ENCODE data around the gene MYEOV. TPM values are rescaled to one million over a fixed set of nuclear protein-coding genes. Genes with fewer than 3 reads are reported as not detected.

Gene MYEOV
- total and polyA plus RNA-seq, 2 donors (not counting 1 experiment from before 2014, with no cell fraction given) = 0.72 TPM; not detected in 1

DNA sequence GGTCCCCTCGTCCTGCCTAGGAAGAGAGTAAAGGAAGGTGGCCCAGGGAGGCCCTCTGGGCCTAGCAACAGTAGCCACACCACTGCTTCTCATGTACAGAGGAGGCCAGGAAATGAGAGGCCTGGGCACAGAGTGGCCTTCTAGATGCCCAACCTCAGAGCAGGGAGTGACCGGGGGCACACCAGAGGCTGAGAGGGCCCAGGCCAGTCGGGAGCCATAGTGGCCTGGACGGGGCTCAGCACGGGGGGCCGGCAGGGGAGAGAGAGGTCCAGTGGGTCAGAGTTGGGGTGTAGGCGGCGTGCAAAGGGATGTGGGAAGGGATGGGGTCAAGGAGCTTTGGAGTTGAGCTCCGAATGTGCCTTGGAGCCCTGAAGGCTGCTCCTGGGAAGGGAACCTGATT, 25.0 kb upstream of the MYEOV start:
- Mint-ChIP-seq H3K4me1 (no peaks in the 10 kb centered on the region), H3K9me3 (ENCODE audit: insufficient read depth) (no peaks in the 10 kb centered on the region), H3K27me3 (peaks cover 6% of the 10 kb centered on the region), H3K27ac (no peak overlapping the region), H3K4me3 (no peak overlapping the region)
- Histone ChIP-seq H3K9ac (ENCODE audit: low read length) (no peak overlapping the region), H2AFZ (ENCODE audit: insufficient read depth, low read depth, low read length, poor library complexity, severe bottlenecking) (no peak overlapping the region), H3K4me1 (ENCODE audit: control insufficient read depth in 2 of 2, insufficient read depth in 2 of 2, low read length in 2 of 2) (no peaks in the 10 kb centered on the region), H3K4me2 (replicated peaks; ENCODE audit: low read depth, low read length, poor library complexity, severe bottlenecking) (no peak overlapping the region), H3K36me3 (replicated peaks in 1 of 2; ENCODE audit: control extremely low read depth in 1 of 2, control insufficient read depth in 1 of 2, extremely low read depth in 1 of 2, insufficient read depth in 2 of 2, low read length in 1 of 2) (no peaks in the 10 kb centered on the region), H3K27ac (ENCODE audit: low read length in 2 of 2) (no peak overlapping the region), H3K4me3 (ENCODE audit: control extremely low read depth in 1 of 5, extremely low read depth in 1 of 5, insufficient read depth in 1 of 5, low read depth in 2 of 5, low read length in 4 of 5) (no peak overlapping the region), H3K27me3 (replicated peaks in 1 of 4; ENCODE audit: control extremely low read depth in 1 of 4, control insufficient read depth in 3 of 4, insufficient read depth in 4 of 4, low read length in 3 of 4) (peaks cover 0 to 2% (median 0%) of the 10 kb centered on the region in 4 experiments), H3K79me2 (ENCODE audit: control insufficient read depth, insufficient read depth, low read length) (no peaks in the 10 kb centered on the region), H4K20me1 (ENCODE audit: control insufficient read depth, insufficient read depth, low read length, poor library complexity, severe bottlenecking) (no peaks in the 10 kb centered on the region), H3K9me3 (ENCODE audit: control extremely low read depth in 1 of 3, control insufficient read depth in 2 of 3, insufficient read depth in 1 of 3, low read length in 2 of 3) (no peaks in the 10 kb centered on the region)
- no peak for TF ChIP-seq EZH2 (IDR thresholded peaks at IDR 0.05; ENCODE audit: borderline replicate concordance, insufficient read depth, low read depth, low read length, poor library complexity, severe bottlenecking)
- DNase-seq (no peak), ATAC-seq (ENCODE audit: low read depth) (no peak)
- POLR2A ChIA-PET = no interaction called here
- intact Hi-C loops (cut with micrococcal nuclease) = no loop called here
- CTCF ChIA-PET = no interaction called here
- WGBS (ENCODE audit: insufficient coverage) = 93% methylated on average over 8 of the region's 9 CpGs

DNA sequence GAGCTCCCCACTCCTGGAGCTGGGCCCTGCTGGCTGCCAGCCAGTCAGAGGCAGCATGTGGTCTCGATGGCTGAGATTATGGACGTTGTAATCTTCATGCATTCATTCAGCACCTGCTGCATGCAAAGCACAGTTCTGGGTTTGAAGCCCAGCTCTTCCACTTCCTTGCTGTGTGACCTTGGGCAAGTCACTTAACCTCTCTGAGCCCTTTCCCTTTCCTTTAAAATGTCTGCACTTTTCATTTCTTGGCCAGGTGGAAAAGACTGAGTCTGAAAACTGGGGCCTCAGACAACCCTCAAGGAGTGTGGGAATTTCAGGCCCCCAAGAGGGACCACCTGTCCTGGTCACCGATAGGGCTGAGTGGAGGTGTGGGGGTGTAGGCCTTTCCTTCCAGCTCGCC, 24.6 kb upstream of the MYEOV start:
- Histone ChIP-seq H3K79me2 (ENCODE audit: control insufficient read depth, insufficient read depth, low read length) (no peaks in the 10 kb centered on the region), H4K20me1 (ENCODE audit: control insufficient read depth, insufficient read depth, low read length, poor library complexity, severe bottlenecking) (no peaks in the 10 kb centered on the region), H2AFZ (ENCODE audit: insufficient read depth, low read depth, low read length, poor library complexity, severe bottlenecking) (no peak overlapping the region), H3K27ac (ENCODE audit: low read length in 2 of 2) (no peak overlapping the region), H3K9ac (ENCODE audit: low read length) (no peak overlapping the region), H3K4me1 (ENCODE audit: control insufficient read depth in 2 of 2, insufficient read depth in 2 of 2, low read length in 2 of 2) (no peaks in the 10 kb centered on the region), H3K36me3 (replicated peaks in 1 of 2; ENCODE audit: control extremely low read depth in 1 of 2, control insufficient read depth in 1 of 2, extremely low read depth in 1 of 2, insufficient read depth in 2 of 2, low read length in 1 of 2) (no peaks in the 10 kb centered on the region), H3K27me3 (replicated peaks in 1 of 4; ENCODE audit: control extremely low read depth in 1 of 4, control insufficient read depth in 3 of 4, insufficient read depth in 4 of 4, low read length in 3 of 4) (peaks cover 0 to 2% (median 0%) of the 10 kb centered on the region in 4 experiments), H3K4me3 (ENCODE audit: control extremely low read depth in 1 of 5, extremely low read depth in 1 of 5, insufficient read depth in 1 of 5, low read depth in 2 of 5, low read length in 4 of 5) (no peak overlapping the region), H3K9me3 (ENCODE audit: control extremely low read depth in 1 of 3, control insufficient read depth in 2 of 3, insufficient read depth in 1 of 3, low read length in 2 of 3) (no peaks in the 10 kb centered on the region), H3K4me2 (replicated peaks; ENCODE audit: low read depth, low read length, poor library complexity, severe bottlenecking) (no peak overlapping the region)
- Mint-ChIP-seq H3K4me1 (no peaks in the 10 kb centered on the region), H3K9me3 (ENCODE audit: insufficient read depth) (no peaks in the 10 kb centered on the region), H3K4me3 (no peak overlapping the region), H3K27ac (no peak overlapping the region), H3K27me3 (peaks cover 6% of the 10 kb centered on the region)
- no peak for TF ChIP-seq EZH2 (IDR thresholded peaks at IDR 0.05; ENCODE audit: borderline replicate concordance, insufficient read depth, low read depth, low read length, poor library complexity, severe bottlenecking)
- TF ChIP-seq, protein P1, sequence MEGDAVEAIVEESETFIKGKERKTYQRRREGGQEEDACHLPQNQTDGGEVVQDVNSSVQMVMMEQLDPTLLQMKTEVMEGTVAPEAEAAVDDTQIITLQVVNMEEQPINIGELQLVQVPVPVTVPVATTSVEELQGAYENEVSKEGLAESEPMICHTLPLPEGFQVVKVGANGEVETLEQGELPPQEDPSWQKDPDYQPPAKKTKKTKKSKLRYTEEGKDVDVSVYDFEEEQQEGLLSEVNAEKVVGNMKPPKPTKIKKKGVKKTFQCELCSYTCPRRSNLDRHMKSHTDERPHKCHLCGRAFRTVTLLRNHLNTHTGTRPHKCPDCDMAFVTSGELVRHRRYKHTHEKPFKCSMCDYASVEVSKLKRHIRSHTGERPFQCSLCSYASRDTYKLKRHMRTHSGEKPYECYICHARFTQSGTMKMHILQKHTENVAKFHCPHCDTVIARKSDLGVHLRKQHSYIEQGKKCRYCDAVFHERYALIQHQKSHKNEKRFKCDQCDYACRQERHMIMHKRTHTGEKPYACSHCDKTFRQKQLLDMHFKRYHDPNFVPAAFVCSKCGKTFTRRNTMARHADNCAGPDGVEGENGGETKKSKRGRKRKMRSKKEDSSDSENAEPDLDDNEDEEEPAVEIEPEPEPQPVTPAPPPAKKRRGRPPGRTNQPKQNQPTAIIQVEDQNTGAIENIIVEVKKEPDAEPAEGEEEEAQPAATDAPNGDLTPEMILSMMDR (IDR thresholded peaks at IDR 0.05) = no peak
- intact Hi-C loops (cut with micrococcal nuclease) = no loop called here
- DNase-seq (no peak), ATAC-seq (ENCODE audit: low read depth) (no peak)
- ChIA-PET CTCF (no interaction called here), POLR2A (no interaction called here)
- WGBS (ENCODE audit: insufficient coverage) = 87% methylated on average over 3 of the region's 4 CpGs
